GM23248 (cell line): ENCODE data around the gene POC1A. TPM values are rescaled to one million over a fixed set of nuclear protein-coding genes. Genes with fewer than 3 reads are reported as not detected.

Experiments used
- DNase-seq: peaks from one replicate; pipeline ENCODE4 v3.0.0-alpha.2; 2015
- H2AFZ ChIP-seq: fragments of 200-600 bp; sonication (generic); 2 replicates; pipeline ENCODE4 v1.6.1; 2016; ENCODE audit warnings: antibody characterized with exemption
- H3F3A ChIP-seq: fragments of 200-600 bp; sonication (generic); 2 replicates; pipeline ENCODE4 v1.6.1; 2016; ENCODE audit warnings: mild to moderate bottlenecking, antibody characterized with exemption, mixed run types; ENCODE audit not compliant: insufficient read depth
- H3K27ac ChIP-seq: fragments of 200-600 bp; sonication (generic); 2 replicates; pipeline ENCODE4 v1.5.1; 2016; ENCODE audit warnings: mild to moderate bottlenecking
- H3K27me3 ChIP-seq: fragments of 200-600 bp; sonication (generic); replicated peaks from 2 replicates; pipeline ENCODE4 v1.6.1; 2016; ENCODE audit warnings: mild to moderate bottlenecking; ENCODE audit not compliant: insufficient read depth
- H3K36me3 ChIP-seq: fragments of 200-600 bp; sonication (generic); 2 replicates; pipeline ENCODE4 v1.6.1; 2016; ENCODE audit warnings: low read depth, mild to moderate bottlenecking
- H3K4me1 ChIP-seq: fragments of 200-600 bp; sonication (generic); 2 replicates; pipeline ENCODE4 v1.6.1; 2016; ENCODE audit warnings: mild to moderate bottlenecking; ENCODE audit not compliant: insufficient read depth
- H3K4me2 ChIP-seq: fragments of 200-600 bp; sonication (generic); one replicate; pipeline ENCODE4 v1.6.1; 2016; ENCODE audit warnings: mild to moderate bottlenecking; ENCODE audit not compliant: unreplicated experiment
- H3K4me3 ChIP-seq: fragments of 200-600 bp; sonication (generic); 2 replicates; pipeline ENCODE4 v1.5.1; 2016; ENCODE audit warnings: mild to moderate bottlenecking
- H3K79me2 ChIP-seq: fragments of 200-600 bp; sonication (generic); 2 replicates; pipeline ENCODE4 v1.6.1; 2016; ENCODE audit warnings: mild to moderate bottlenecking; ENCODE audit not compliant: insufficient read depth
- H3K9ac ChIP-seq: fragments of 200-600 bp; sonication (generic); 2 replicates; pipeline ENCODE4 v1.6.1; 2016; ENCODE audit warnings: mild to moderate bottlenecking
- H3K9me2 ChIP-seq: fragments of 200-600 bp; sonication (generic); 2 replicates; pipeline ENCODE4 v1.6.1; 2016; ENCODE audit warnings: mixed run types, mild to moderate bottlenecking, moderate library complexity; ENCODE audit not compliant: insufficient read depth
- H3K9me3 ChIP-seq: fragments of 200-600 bp; sonication (generic); one replicate; pipeline ENCODE4 v1.6.1; 2017; ENCODE audit warnings: low read depth
- H4K20me1 ChIP-seq: fragments of 200-600 bp; sonication (generic); 2 replicates; pipeline ENCODE4 v1.6.0; 2016; ENCODE audit not compliant: insufficient read depth
- EZH2 ChIP-seq: fragments of 200-600 bp; sonication (generic); IDR thresholded peaks from 2 replicates; pipeline ENCODE4 v1.6.1; 2018; ENCODE audit warnings: antibody characterized with exemption, mild to moderate bottlenecking; ENCODE audit not compliant: insufficient read depth, poor library complexity, severe bottlenecking
- EZH2phosphoT487 ChIP-seq: fragments of 200-600 bp; sonication (generic); IDR thresholded peaks from 2 replicates; pipeline ENCODE4 v1.6.1; 2018; ENCODE audit warnings: antibody characterized with exemption, moderate library complexity, mild to moderate bottlenecking, low read depth; ENCODE audit not compliant: insufficient read depth
- WGBS, 2 experiments: methylation state at CpG; one replicate each; pipeline ENCODE4 v1.1.6; 2015 to 2017; ENCODE audit warnings: low lambda C conversion rate in 2 of 2, low coverage in 1 of 2; ENCODE audit errors: missing lambda C conversion rate in 2 of 2; 5-methylcytosine and 5-hydroxymethylcytosine counted together
- in situ Hi-C: fragments of 300-500 bp; cut with MboI; formaldehyde crosslinking; loops from 2 replicates; pipeline ENCODE4 v1.15.0; 2020
- polyA plus RNA-seq: library from polyadenylated mRNA; unstranded; fragments of >200 nt; fragmentation: Nextera tagmentation; extraction: Ambion mirVana; gene quantifications from 2 replicates; pipeline ENCODE4 v1.2.1, GENCODE V29; 2016
- total RNA-seq: library from RNA; depleted of rRNA; stranded (reverse); fragments of >200 nt; shearing (Covaris generic); gene quantifications from 2 replicates; pipeline ENCODE4 v1.2.3, GENCODE V29; 2014

POC1A gene
- total and polyA plus RNA-seq, 2 experiments from 2014 or later = 5.2 to 11.0 TPM

- Histone ChIP-seq H3K4me2 (no peak overlapping the region), H3K27ac (no peak overlapping the region), H3K4me3 (no peak overlapping the region), H3K79me2 (no peaks in the 10 kb centered on the region), H3K9ac (no peak overlapping the region), H4K20me1 (no peaks in the 10 kb centered on the region), H2AFZ (no peak overlapping the region), H3K27me3 (no peaks in the 10 kb centered on the region), H3K9me3 (no peaks in the 10 kb centered on the region), H3F3A (peaks cover 6% of the 10 kb centered on the region; the same call in 1 of the 2 replicates), H3K36me3 (no peaks in the 10 kb centered on the region), H3K9me2 (no peaks in the 10 kb centered on the region), H3K4me1 (peaks cover 11% of the 10 kb centered on the region)
- WGBS, 2 experiments = 32 to 39% methylated on average over 9 of the region's 9 CpGs
- in situ Hi-C loops = no loop called here
- no peak for TF ChIP-seq EZH2phosphoT487
- no peak for TF ChIP-seq EZH2
- no peak for DNase-seq
Observed at GRCh38 chr3:52167240-52167639, 13.0 kb upstream of the POC1A start.

DNA sequence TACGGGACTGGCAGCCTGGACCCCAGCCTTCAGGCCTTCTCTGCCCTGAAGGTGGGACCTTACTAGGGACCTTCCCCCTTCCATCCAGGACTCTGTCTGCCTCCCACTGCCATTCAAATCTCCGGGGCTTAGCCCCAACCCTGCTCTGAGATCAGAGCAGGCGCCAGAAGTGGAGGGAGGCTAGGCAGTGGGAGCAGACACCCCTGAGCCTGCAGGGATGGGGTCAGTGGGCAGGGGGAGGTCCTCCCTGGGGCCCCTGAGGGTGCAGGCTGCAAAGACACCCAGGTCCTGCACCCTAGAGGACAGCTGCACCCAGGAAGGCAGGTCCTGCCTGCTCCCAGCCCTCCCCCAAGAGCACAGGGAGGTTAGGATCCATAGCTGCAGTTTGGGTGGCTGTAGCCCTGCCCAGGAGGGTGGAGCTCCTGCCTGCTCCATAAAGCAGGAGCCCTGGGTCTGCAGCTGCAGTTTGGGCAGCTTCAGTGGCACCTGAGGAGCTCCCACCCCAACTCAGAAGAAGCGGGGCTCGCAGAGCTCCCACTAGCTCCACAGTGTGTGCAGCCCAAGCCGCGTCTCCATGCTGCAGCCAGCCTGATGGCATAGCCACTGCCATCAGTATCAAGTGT lies 8.1 kb upstream of the POC1A start:
- no peak overlapping the region for H3K4me2 ChIP-seq
- no peak for TF ChIP-seq EZH2phosphoT487
- TF ChIP-seq EZH2 = no peak
- WGBS, 2 experiments = 73 to 78% methylated on average over 7 of the region's 7 CpGs

DNA sequence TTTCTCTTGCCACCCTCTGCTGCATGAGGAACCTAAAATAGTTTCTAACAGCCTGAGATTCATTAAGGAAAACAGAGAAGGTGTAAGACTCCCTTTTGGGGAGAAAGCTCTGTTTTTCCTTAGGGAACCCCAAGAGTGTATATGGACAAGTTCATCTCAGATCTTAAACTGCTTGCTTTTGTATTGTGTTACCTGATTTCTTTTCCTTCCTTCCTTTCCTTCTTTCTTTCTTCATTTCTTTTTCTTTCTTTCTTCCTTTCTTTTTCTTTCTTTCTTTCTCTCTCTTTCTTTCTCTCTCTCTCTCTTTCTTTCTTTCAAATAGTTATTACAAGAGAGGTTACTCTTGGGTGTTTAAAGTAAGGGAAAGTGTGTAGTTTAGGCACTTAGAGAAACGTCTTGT lies 5.3 kb upstream of the POC1A start:
- H2AFZ ChIP-seq = 0 out of 2 replicates have a peak overlapping the region, but pooled peaks have one; percentile 33

More for the DNA sequence above, 8.1 kb upstream of the POC1A start:
- Histone ChIP-seq H3K9ac (no peak overlapping the region), H4K20me1 (no peaks in the 10 kb centered on the region), H3K36me3 (no peaks in the 10 kb centered on the region), H3F3A (peaks cover 6% of the 10 kb centered on the region; the same call in 1 of the 2 replicates), H3K4me3 (no peak overlapping the region), H3K4me1 (no peaks in the 10 kb centered on the region), H3K27ac (no peak overlapping the region), H3K79me2 (no peaks in the 10 kb centered on the region), H3K9me3 (no peaks in the 10 kb centered on the region), H3K27me3 (no peaks in the 10 kb centered on the region), H2AFZ (no peak overlapping the region), H3K9me2 (no peaks in the 10 kb centered on the region)
- in situ Hi-C loops = no loop called here
- DNase-seq = no peak

DNA sequence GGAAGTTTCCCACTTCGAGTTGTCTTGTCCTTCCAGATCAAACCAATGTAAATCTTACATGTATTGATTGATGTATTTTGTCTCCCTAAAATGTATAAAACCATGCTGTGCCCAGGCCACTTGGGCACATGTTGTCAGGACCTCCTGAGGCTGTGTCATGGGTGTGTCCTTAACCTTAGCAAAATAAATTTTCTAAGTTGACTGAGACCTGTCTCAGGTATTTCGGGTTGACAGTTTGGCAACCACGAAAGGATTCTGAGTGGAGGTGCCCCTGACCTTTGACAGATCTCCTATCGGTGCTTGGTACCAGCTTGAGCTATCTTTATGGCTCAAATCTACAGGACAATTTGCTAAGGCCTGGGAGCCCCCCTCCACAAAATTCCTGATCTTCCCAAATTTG lies 1.7 kb upstream of the POC1A start:
- TF ChIP-seq EZH2 = no peak
- no peak for TF ChIP-seq EZH2phosphoT487
- no peak for DNase-seq
- H2AFZ ChIP-seq = peak overlapping the region; percentile 20; the same call in 1 of the 2 replicates
- no peak overlapping the region for H3K4me2 ChIP-seq
- no peaks in the 10 kb centered on the region for H3K9me2 ChIP-seq
- no peaks in the 10 kb centered on the region for H4K20me1 ChIP-seq
- peaks cover 19% of the 10 kb centered on the region for H3K79me2 ChIP-seq
- H3K27ac ChIP-seq = no peak overlapping the region
- no peaks in the 10 kb centered on the region for H3K36me3 ChIP-seq
- in situ Hi-C loops = no loop called here
- no peak overlapping the region for H3K4me3 ChIP-seq
- H3F3A ChIP-seq = no peaks in the 10 kb centered on the region
- WGBS, 2 experiments = 78 to 80% methylated on average over 4 of the region's 4 CpGs
- no peaks in the 10 kb centered on the region for H3K9me3 ChIP-seq
- H3K4me1 ChIP-seq = peaks cover 7% of the 10 kb centered on the region
- H3K27me3 ChIP-seq = no peaks in the 10 kb centered on the region
- H3K9ac ChIP-seq = no peak overlapping the region

More for the DNA sequence above, 5.3 kb upstream of the POC1A start:
- TF ChIP-seq EZH2 (no peak), EZH2phosphoT487 (no peak)
- Histone ChIP-seq H3K36me3 (no peaks in the 10 kb centered on the region), H3K27me3 (no peaks in the 10 kb centered on the region), H3K4me3 (no peak overlapping the region), H3K4me1 (no peaks in the 10 kb centered on the region), H3K4me2 (no peak overlapping the region), H3K27ac (no peak overlapping the region), H3F3A (no peaks in the 10 kb centered on the region), H4K20me1 (no peaks in the 10 kb centered on the region), H3K9me2 (no peaks in the 10 kb centered on the region), H3K79me2 (no peaks in the 10 kb centered on the region), H3K9ac (no peak overlapping the region), H3K9me3 (no peaks in the 10 kb centered on the region)
- no peak for DNase-seq
- in situ Hi-C loops = no loop called here
- 26 to 35% methylated on average over 1 of the region's 1 CpG for WGBS, 2 experiments
